Thoracic aorta (tissue), 2 donors: ENCODE results near the gene ADAMTSL1. TPM values are rescaled to one million over a fixed set of nuclear protein-coding genes. Genes with fewer than 3 reads are reported as not detected.

ENCODE experiments used
- ATAC-seq: fragments of 150-250 bp; one replicate; pipeline ENCODE4 v1.8.0; 2017; ENCODE audit warnings: low read depth; ENCODE audit not compliant: insufficient number of reproducible peaks, low FRiP score
- DNase-seq: peaks from one replicate; pipeline ENCODE4 v3.0.0-alpha.2; 2020; ENCODE audit warnings: low spot score
- H3K27ac ChIP-seq, 2 donors: fragments of 200-600 bp; sonication (generic); 1 replicate in 1 of 2; 2 replicates in 1 of 2; pipeline ENCODE4 v1.5.1; 2016; ENCODE audit warnings: mild to moderate bottlenecking in 2 of 2, moderate library complexity in 2 of 2
- H3K27me3 ChIP-seq: fragments of 200-600 bp; sonication (generic); replicated peaks from 2 replicates; pipeline ENCODE4 v1.6.0; 2016; ENCODE audit warnings: mild to moderate bottlenecking; ENCODE audit not compliant: insufficient read depth
- H3K36me3 ChIP-seq: fragments of 200-600 bp; sonication (generic); one replicate; pipeline ENCODE4 v1.5.1; 2016
- H3K4me1 ChIP-seq, 2 donors: fragments of 200-600 bp; sonication (generic); 1 replicate in 1 of 2; 2 replicates in 1 of 2; pipeline versions ENCODE4 v1.5.1 to v1.6.0; 2016; ENCODE audit warnings: low read depth in 2 of 2, mild to moderate bottlenecking in 1 of 2; ENCODE audit not compliant: control insufficient read depth in 1 of 2
- H3K4me3 ChIP-seq: fragments of 200-600 bp; sonication (generic); 2 replicates; pipeline ENCODE4 v1.5.1; 2016; ENCODE audit warnings: mild to moderate bottlenecking
- H3K9me3 ChIP-seq: fragments of 200-600 bp; sonication (generic); 2 replicates; pipeline ENCODE4 v1.5.1; 2016
- total RNA-seq, 2 donors: library from RNA; depleted of rRNA; stranded (reverse); fragments of >200 nt; gene quantifications; one replicate each; pipeline versions ENCODE4 v1.1.0 to v1.2.3, GENCODE V29; 2016
- TF ChIP-seq, protein P1 (sequence below): fragments of 200-600 bp; sonication (generic); IDR thresholded peaks from one replicate; pipeline ENCODE4 v1.5.1; 2019; ENCODE audit warnings: antibody characterized with exemption

Gene ADAMTSL1
- total RNA-seq, 2 donors from 2014 or later, result 61.4 to 75.5 TPM

DNA sequence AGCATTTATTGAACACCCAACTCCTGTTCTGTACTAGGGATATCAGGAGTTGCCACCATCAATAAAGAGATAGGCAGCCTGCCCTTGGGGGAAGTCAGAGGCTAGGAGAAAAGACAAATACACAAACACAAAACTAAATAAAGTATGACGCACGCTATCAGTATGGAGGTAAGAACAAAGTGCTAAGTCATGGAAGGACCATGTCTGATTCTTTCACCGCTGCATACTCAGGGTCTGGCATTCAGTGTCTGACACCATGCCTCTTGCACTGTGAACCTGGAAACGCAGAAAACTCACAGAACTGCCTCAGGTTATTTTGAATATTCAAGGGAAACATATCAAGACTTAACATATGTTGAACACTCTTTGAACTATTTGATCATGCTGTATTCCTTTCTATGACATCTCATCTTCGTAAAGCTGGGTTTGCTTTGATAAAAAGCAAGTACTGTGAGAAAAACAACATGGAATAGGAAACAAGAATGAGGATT is 65.3 kb downstream of the ADAMTSL1 start:
- Histone ChIP-seq H3K4me1 (peaks cover 5 to 16% of the 10 kb centered on the region in 2 donors), H3K36me3 (peaks cover 3% of the 10 kb centered on the region), H3K4me3 (no peak overlapping the region), H3K27me3 (no peaks in the 10 kb centered on the region), H3K9me3 (peaks cover 10% of the 10 kb centered on the region), H3K27ac (no peak overlapping the region)
- ATAC-seq (no peak), DNase-seq (no peak)
- TF ChIP-seq, protein P1, sequence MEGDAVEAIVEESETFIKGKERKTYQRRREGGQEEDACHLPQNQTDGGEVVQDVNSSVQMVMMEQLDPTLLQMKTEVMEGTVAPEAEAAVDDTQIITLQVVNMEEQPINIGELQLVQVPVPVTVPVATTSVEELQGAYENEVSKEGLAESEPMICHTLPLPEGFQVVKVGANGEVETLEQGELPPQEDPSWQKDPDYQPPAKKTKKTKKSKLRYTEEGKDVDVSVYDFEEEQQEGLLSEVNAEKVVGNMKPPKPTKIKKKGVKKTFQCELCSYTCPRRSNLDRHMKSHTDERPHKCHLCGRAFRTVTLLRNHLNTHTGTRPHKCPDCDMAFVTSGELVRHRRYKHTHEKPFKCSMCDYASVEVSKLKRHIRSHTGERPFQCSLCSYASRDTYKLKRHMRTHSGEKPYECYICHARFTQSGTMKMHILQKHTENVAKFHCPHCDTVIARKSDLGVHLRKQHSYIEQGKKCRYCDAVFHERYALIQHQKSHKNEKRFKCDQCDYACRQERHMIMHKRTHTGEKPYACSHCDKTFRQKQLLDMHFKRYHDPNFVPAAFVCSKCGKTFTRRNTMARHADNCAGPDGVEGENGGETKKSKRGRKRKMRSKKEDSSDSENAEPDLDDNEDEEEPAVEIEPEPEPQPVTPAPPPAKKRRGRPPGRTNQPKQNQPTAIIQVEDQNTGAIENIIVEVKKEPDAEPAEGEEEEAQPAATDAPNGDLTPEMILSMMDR, result no peak

DNA sequence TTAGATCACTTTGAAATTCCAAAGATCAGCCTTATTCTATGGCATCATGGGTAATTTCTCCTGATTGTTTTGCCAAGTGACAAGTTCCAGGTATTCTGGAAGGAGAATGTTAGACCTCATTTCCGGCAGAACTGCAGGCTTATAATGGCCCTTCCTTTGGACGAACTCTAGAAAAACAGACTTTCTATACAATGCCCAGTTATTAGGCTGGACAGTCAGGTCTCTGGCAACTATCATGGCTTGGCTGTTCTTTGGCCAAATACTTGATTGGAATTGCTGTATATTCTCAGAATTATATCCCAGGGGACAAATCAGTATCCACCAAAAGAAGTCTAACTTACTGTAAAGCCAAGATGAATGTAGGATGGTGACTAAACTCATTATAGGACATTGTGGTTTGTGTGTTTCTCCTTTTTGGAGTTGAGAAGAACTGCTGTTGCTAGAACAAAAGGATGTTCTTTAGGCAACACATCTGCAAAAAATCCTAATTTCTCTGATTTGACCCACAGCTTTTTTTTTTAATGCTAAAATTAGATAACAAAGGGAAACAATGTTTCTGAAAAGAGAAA is 69.0 kb downstream of the ADAMTSL1 start:
- peak overlapping the region in 1 of 2 donors; percentile 51 for H3K27ac ChIP-seq

DNA sequence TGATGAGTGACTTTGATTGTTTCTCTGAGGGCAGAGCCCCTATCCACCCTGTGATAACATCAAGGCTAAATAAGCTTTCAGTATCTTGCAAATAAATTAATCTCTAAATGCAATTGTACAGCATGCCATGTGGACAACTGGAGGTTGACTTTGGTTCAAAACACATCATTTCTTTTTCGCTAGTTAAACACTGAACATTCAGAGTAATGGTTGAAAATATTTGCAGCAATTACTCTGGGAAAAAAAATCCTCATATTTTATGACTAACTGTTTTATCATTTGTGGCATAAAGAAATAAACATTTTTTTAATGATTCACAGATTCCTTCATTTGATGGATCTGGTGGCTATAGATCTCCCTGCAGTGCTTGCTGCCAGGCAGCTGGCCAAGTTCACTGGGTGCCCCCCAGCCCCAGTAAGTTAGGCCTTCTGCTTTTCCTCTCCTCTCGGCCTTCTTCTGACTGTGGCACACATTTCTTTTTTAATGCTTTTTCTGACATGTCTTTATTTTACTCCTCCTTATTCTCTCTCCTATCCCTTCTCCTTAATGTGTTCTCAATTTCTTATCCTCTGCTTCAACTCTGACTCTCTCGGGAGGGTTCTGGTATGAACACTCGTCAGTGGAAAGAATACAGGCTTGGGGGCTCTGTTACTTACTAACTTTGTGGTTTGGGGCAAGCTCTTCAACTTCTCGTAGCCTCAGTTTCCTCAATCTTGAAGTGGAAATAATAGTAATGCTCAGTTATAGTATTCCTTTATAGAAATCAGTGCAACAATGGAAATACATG is 69.6 kb downstream of the ADAMTSL1 start:
- Histone ChIP-seq H3K4me3 (no peak overlapping the region), H3K4me1 (peaks cover 5 to 26% of the 10 kb centered on the region in 2 donors), H3K27ac (peak overlapping the region; percentile 51 to 62), H3K36me3 (no peaks in the 10 kb centered on the region), H3K27me3 (no peaks in the 10 kb centered on the region), H3K9me3 (no peaks in the 10 kb centered on the region)
- ATAC-seq (no peak), DNase-seq (no peak)
- TF ChIP-seq, protein P1, result no peak

More for the DNA sequence above, 69.0 kb downstream of the ADAMTSL1 start:
- Histone ChIP-seq H3K9me3 (no peaks in the 10 kb centered on the region), H3K4me1 (peaks cover 5 to 26% of the 10 kb centered on the region in 2 donors), H3K36me3 (no peaks in the 10 kb centered on the region), H3K27me3 (no peaks in the 10 kb centered on the region), H3K4me3 (no peak overlapping the region)
- ATAC-seq (no peak), DNase-seq (no peak)
- TF ChIP-seq, protein P1, result no peak

DNA sequence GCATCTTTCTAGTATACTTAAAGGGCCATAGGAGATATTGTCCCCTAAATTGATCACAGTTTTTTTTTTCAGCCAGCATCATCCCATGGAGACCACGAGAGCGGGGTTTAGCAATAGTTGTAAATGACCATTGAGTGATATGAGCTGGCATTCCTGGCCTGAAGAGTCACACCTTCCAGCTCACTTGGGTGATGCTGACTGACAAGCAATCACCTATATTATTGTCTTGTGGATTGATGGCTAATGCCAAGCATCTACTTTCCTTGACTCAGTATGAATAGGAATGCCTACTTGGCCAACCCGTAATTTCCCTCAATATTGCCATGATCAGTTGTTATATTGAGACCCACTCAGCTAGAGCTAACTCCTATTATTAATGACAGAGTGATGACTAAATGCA is 70.5 kb downstream of the ADAMTSL1 start:
- TF ChIP-seq, protein P1, result no peak
- Histone ChIP-seq H3K36me3 (no peaks in the 10 kb centered on the region), H3K27me3 (no peaks in the 10 kb centered on the region), H3K4me1 (peaks cover 5 to 26% of the 10 kb centered on the region in 2 donors), H3K4me3 (no peak overlapping the region), H3K9me3 (no peaks in the 10 kb centered on the region), H3K27ac (peak overlapping the region in 1 of 2 donors; percentile 51)
- DNase-seq, result no peak
- ATAC-seq, result no peak

DNA sequence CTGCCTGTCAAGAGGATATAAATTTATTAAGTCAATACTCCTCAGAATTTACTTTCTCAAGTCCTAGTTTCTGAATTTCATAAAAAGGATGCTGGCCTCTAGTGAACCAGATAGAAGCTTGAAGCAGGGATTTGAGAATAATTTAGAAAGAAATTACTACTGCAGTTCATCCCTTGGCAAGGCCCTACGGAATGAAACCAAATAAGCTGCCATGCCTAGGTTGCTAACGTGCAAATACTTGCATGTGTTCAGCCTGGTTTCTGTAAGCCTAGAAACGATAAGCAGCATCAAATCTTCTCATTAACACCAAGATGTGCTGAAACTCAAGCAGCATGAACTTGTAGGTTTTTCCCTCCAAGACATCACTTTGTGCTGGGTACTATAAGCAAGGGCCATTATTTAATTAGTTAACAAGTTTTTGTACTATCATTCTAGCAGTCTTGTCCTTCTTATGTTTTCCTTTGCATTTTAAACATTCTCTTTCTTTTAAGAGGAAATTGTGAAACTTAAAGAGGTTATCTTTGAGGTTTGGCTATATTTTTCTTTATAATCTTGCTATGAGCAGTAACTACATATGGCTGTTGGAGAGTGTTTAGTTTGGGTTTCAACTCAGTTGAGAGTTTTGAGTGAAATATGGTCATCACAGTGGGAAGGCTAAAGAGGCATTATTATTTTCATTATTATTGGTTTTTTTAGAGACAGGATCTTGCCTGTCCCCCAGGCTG is 71.8 kb downstream of the ADAMTSL1 start:
- no peaks in the 10 kb centered on the region for H3K36me3 ChIP-seq
- no peaks in the 10 kb centered on the region for H3K9me3 ChIP-seq
- H3K4me1 ChIP-seq, result peaks cover 5 to 26% of the 10 kb centered on the region in 2 donors
- no peaks in the 10 kb centered on the region for H3K27me3 ChIP-seq
- H3K4me3 ChIP-seq, result no peak overlapping the region
- DNase-seq (no peak), ATAC-seq (no peak)
- no peak overlapping the region for H3K27ac ChIP-seq
- TF ChIP-seq, protein P1, result no peak
